IMR-90 (cell line): ENCODE results near the gene PPDPF. TPM values are rescaled to one million over a fixed set of nuclear protein-coding genes. Genes with fewer than 3 reads are reported as not detected.

Experiments
- ATAC-seq: fragments of 200-7000 bp; cut with Tn5 transposase; 2 replicates; pipeline ENCODE4 v1.9.1; 2020; ENCODE audit warnings: low read depth, mild to moderate bottlenecking, moderate library complexity
- BruUV-seq: library from RNA; stranded (reverse); fragments of 400-500 nt; replicated peaks from 2 replicates; lab custom pipeline; 2021; lab: Mats Ljungman, UMichigan
- CTCF ChIA-PET: fragments of 300-600 bp; formaldehyde crosslinking; extraction: SDS; loops from one replicate; lab custom pipeline; 2021; ENCODE audit warnings: antibody characterized with exemption; lab: Yijun Ruan, JAX
- POLR2A ChIA-PET: fragments of 300-600 bp; sonication (Branson Sonifier 250); formaldehyde crosslinking; loops from one replicate; lab custom pipeline; 2022; ENCODE audit warnings: antibody characterized with exemption; ENCODE audit not compliant: unreplicated experiment; lab: Charles Lee
- DNase-seq: peaks from one replicate; pipeline ENCODE4 v3.0.0; 2013
- H2AFZ ChIP-seq: replicated peaks from 2 replicates; pipeline ENCODE3; 2013; ENCODE audit warnings: low read length, mild to moderate bottlenecking; ENCODE audit not compliant: poor library complexity
- H2AK5ac ChIP-seq: 2 replicates; pipeline ENCODE4 v1.6.1; 2013; ENCODE audit warnings: low read depth, low read length, inconsistent platforms
- H2AK9ac ChIP-seq: replicated peaks from 2 replicates; pipeline ENCODE3; 2013; ENCODE audit warnings: mild to moderate bottlenecking, low read depth, low read length, moderate library complexity; ENCODE audit not compliant: poor library complexity
- H2BK120ac ChIP-seq: 2 replicates; pipeline ENCODE4 v1.6.1; 2013; ENCODE audit warnings: low read depth, low read length, inconsistent platforms
- H2BK15ac ChIP-seq: 3 replicates; pipeline ENCODE4 v1.6.1; 2013; ENCODE audit warnings: low read depth, low read length, inconsistent platforms
- H2BK20ac ChIP-seq: 2 replicates; pipeline ENCODE4 v1.6.1; 2013; ENCODE audit warnings: low read depth, mild to moderate bottlenecking, inconsistent platforms, low read length, moderate library complexity
- H2BK5ac ChIP-seq: 2 replicates; pipeline ENCODE4 v1.6.1; 2013; ENCODE audit warnings: mild to moderate bottlenecking, low read depth, low read length, inconsistent platforms; ENCODE audit not compliant: poor library complexity, severe bottlenecking
- H3K14ac ChIP-seq: replicated peaks from 2 replicates; pipeline ENCODE4 v1.6.1; 2013; ENCODE audit warnings: low read depth, low read length, inconsistent platforms
- H3K18ac ChIP-seq: 2 replicates; pipeline ENCODE4 v1.6.1; 2013; ENCODE audit warnings: low read depth, low read length, control low read depth
- H3K23ac ChIP-seq: 2 replicates; pipeline ENCODE4 v1.6.1; 2013; ENCODE audit warnings: low read depth, low read length, inconsistent platforms
- H3K27ac ChIP-seq: 2 replicates; pipeline ENCODE4 v1.5.1; 2013; ENCODE audit warnings: mild to moderate bottlenecking, control low read depth, low read length; ENCODE audit not compliant: insufficient read depth
- H3K27me3 ChIP-seq: 2 replicates; pipeline ENCODE4 v1.6.1; 2013; ENCODE audit warnings: low read length; ENCODE audit not compliant: control insufficient read depth, insufficient read depth
- H3K36me3 ChIP-seq: 2 replicates; pipeline ENCODE4 v1.6.1; 2013; ENCODE audit warnings: low read length, mixed read lengths; ENCODE audit not compliant: control insufficient read depth, insufficient read depth
- H3K4ac ChIP-seq: 2 replicates; pipeline ENCODE4 v1.6.1; 2013; ENCODE audit warnings: low read depth, low read length, inconsistent platforms
- H3K4me1 ChIP-seq: 2 replicates; pipeline ENCODE4 v1.6.1; 2013; ENCODE audit warnings: low read length, mixed read lengths; ENCODE audit not compliant: control insufficient read depth, insufficient read depth
- H3K4me2 ChIP-seq: 2 replicates; pipeline ENCODE4 v1.6.1; 2013; ENCODE audit warnings: low read depth, mild to moderate bottlenecking, control low read depth, low read length, moderate library complexity
- H3K4me3 ChIP-seq: 2 replicates; pipeline ENCODE4 v1.5.1; 2013; ENCODE audit warnings: low read depth, mild to moderate bottlenecking, control low read depth, low read length, moderate library complexity; ENCODE audit not compliant: insufficient read depth
- H3K56ac ChIP-seq: 2 replicates; pipeline ENCODE4 v1.6.1; 2013; ENCODE audit warnings: low read length, inconsistent platforms; ENCODE audit not compliant: insufficient read depth; ENCODE audit errors: extremely low read depth
- H3K79me1 ChIP-seq, 2 experiments: 2 replicates each; pipeline ENCODE4 v1.6.1; 2013; ENCODE audit warnings: low read length in 2 of 2, inconsistent platforms in 1 of 2, low read depth in 1 of 2
- H3K9ac ChIP-seq: 2 replicates; pipeline ENCODE4 v1.6.1; 2013; ENCODE audit warnings: low read depth, low read length, control low read depth
- H3K9me1 ChIP-seq: 2 replicates; pipeline ENCODE4 v1.6.1; 2013; ENCODE audit warnings: low read length, inconsistent platforms; ENCODE audit not compliant: insufficient read depth
- H3K9me3 ChIP-seq: 2 replicates; pipeline ENCODE4 v1.6.1; 2013; ENCODE audit warnings: low read length; ENCODE audit not compliant: control insufficient read depth, insufficient read depth
- H4K20me1 ChIP-seq: 2 replicates; pipeline ENCODE4 v1.6.1; 2013; ENCODE audit warnings: low read length, inconsistent platforms; ENCODE audit not compliant: insufficient read depth
- H4K5ac ChIP-seq: 2 replicates; pipeline ENCODE4 v1.6.1; 2013; ENCODE audit warnings: mild to moderate bottlenecking, low read depth, low read length, control low read depth
- H4K8ac ChIP-seq, 2 experiments: 2 replicates each; pipeline ENCODE4 v1.6.1; 2013; ENCODE audit warnings: low read depth in 2 of 2, low read length in 2 of 2, control low read depth in 1 of 2, inconsistent platforms in 1 of 2
- H4K91ac ChIP-seq: 2 replicates; pipeline ENCODE4 v1.6.1; 2013; ENCODE audit warnings: low read depth, low read length, inconsistent platforms; ENCODE audit not compliant: insufficient read depth
- CHD1 ChIP-seq: IDR thresholded peaks from 2 replicates; pipeline ENCODE4 v1.6.1; 2012; ENCODE audit warnings: low read depth, low read length, improper control_type of control experiment
- FOS ChIP-seq: fragments of 150-350 bp; IDR thresholded peaks from 2 replicates; pipeline ENCODE4 v1.6.1; 2016; ENCODE audit warnings: low read depth, low read length
- NFE2L2 ChIP-seq: fragments of 150-350 bp; IDR thresholded peaks from 2 replicates; pipeline ENCODE4 v1.6.1; 2016; ENCODE audit warnings: low read depth, mild to moderate bottlenecking, low read length
- RFX5 ChIP-seq: IDR thresholded peaks from 2 replicates; pipeline ENCODE4 v1.8.0; 2012; ENCODE audit warnings: low read depth, mild to moderate bottlenecking, low read length, moderate library complexity
- SMC3 ChIP-seq: fragments of 150-350 bp; IDR thresholded peaks from 2 replicates; pipeline ENCODE4 v1.6.1; 2016; ENCODE audit warnings: low read depth, mild to moderate bottlenecking, antibody characterized with exemption, low read length, moderate library complexity
- WGBS, 2 experiments: methylation state at CpG; one replicate each; pipeline versions ENCODE4 v1.1.5 to v1.1.7; 2013; ENCODE audit warnings: missing lambda C conversion rate in 2 of 2; ENCODE audit not compliant: insufficient read length in 1 of 2; ENCODE audit errors: extremely low coverage in 2 of 2; 5-methylcytosine and 5-hydroxymethylcytosine counted together
- dilution Hi-C: fragments of 300-500 bp; cut with HindIII; formaldehyde crosslinking; loops from one replicate; pipeline ENCODE4 v1.14.3; 2018; ENCODE audit warnings: low sequenced_read_pairs; ENCODE audit not compliant: unreplicated experiment
- in situ Hi-C: fragments of 300-500 bp; cut with MboI; formaldehyde crosslinking; loops from 3 replicates; pipeline ENCODE4 v1.14.3; 2019; ENCODE audit warnings: low sequenced_read_pairs, inconsistent platforms, mixed read lengths
- intact Hi-C: fragments of 100-400 bp; cut with micrococcal nuclease; formaldehyde crosslinking; loops from 2 replicates; pipeline ENCODE4 v1.10.0; 2022
- polyA plus RNA-seq, 3 experiments: library from polyadenylated mRNA; depleted of rRNA; stranded (reverse); fragments of >200 nt; gene quantifications; 2 replicates each; pipeline ENCODE4 v1.2.3, GENCODE V29; 2012; ENCODE audit warnings: low replicate concordance in 1 of 3
- total RNA-seq: library from RNA; depleted of rRNA; stranded (reverse); fragments of >200 nt; gene quantifications from 2 replicates; pipeline ENCODE4 v1.2.3, GENCODE V29; 2012

The PPDPF gene
- total and polyA plus RNA-seq, 2 of the 4 experiments (the other 2 are of a cell fraction), result 12.9 to 171 TPM

DNA sequence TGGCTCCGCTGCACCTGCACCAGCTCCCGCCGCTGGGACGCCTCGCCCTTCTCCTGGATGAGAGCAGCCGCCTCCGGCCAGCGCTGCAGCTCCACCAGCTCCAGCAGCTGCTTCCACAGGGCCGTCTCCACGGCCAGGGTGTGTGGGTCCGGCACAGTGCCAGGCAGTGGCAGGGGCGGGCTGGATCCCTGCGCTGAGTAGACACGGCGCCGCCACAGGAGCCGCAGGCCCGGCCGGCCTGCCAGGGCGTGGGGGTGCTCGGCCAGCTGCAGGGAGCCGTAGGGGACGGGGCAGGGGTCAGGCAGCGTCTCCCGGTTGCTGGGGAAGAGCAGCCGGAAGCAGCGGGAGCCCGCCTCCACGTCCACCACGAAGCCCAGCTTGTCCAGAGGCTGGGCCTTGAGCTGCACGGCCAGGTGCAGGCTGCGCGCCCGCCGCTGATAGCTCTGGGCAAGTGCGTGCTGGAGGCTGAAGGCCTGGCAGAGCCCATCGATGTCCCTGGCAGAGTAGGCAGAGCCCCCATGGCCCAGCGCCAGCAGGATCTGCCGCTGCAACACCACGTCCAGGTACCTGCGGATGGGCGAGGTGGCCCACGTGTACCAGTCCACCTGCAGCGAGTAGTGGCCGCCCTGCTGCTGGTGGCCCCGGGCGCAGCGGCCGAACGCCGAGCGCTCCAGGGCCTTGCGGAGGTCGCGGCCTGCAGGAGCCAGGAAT, 42.8 kb downstream of the PPDPF start:
- ATAC-seq (no peak), DNase-seq (no peak)
- no peak overlapping the region for H2BK5ac ChIP-seq
- no peak overlapping the region for H2AFZ ChIP-seq
- ChIA-PET POLR2A (no interaction called here), CTCF (no interaction called here)
- no peak overlapping the region for H2BK20ac ChIP-seq
- no peaks in the 10 kb centered on the region for H3K27me3 ChIP-seq
- no peaks in the 10 kb centered on the region for H4K20me1 ChIP-seq
- no peak overlapping the region for H3K18ac ChIP-seq
- no peak overlapping the region for H3K4ac ChIP-seq
- H3K4me1 ChIP-seq, result no peaks in the 10 kb centered on the region
- TF ChIP-seq NFE2L2, result no peak
- TF ChIP-seq RFX5, result no peak
- no peak for TF ChIP-seq CHD1
- no peak for TF ChIP-seq SMC3
- no peak for TF ChIP-seq FOS
- 96% methylated on average over 51 of the region's 55 CpGs; no CpG with 5 or more reads in 1 of the 2 experiments for WGBS, 2 experiments
- H3K4me2 ChIP-seq, result no peak overlapping the region
- no peak overlapping the region for H4K8ac ChIP-seq
- H2AK5ac ChIP-seq, result no peak overlapping the region
- no peak overlapping the region for H3K9ac ChIP-seq
- no peaks in the 10 kb centered on the region for H3K79me1 ChIP-seq
- no peaks in the 10 kb centered on the region for H3K9me1 ChIP-seq
- no peak overlapping the region for H2BK120ac ChIP-seq
- no peak overlapping the region for H3K4me3 ChIP-seq
- peaks cover 66% of the 10 kb centered on the region for H3K36me3 ChIP-seq
- H3K56ac ChIP-seq, result no peak overlapping the region
- intact Hi-C loops (no loop called here), dilution Hi-C loops (no loop called here), in situ Hi-C loops (no loop called here)
- no peak overlapping the region for H3K23ac ChIP-seq
- no TSS peak for BruUV-seq
- H3K27ac ChIP-seq, result no peak overlapping the region
- no peak overlapping the region for H4K91ac ChIP-seq
- H2BK15ac ChIP-seq, result no peak overlapping the region
- no peaks in the 10 kb centered on the region for H3K9me3 ChIP-seq
- no peak overlapping the region for H4K5ac ChIP-seq
- H2AK9ac ChIP-seq, result no peak overlapping the region
- H3K14ac ChIP-seq, result no peak overlapping the region
